ENCODE measurements around the gene PEX3. TPM values are rescaled to one million over a fixed set of nuclear protein-coding genes. Genes with fewer than 3 reads are reported as not detected.
A peak's percentile ranks its signal among the peaks of the same experiment; 100 is the strongest.

The PEX3 gene
- total RNA-seq, 2 experiments from 2014 or later = 21.0 TPM

DNA sequence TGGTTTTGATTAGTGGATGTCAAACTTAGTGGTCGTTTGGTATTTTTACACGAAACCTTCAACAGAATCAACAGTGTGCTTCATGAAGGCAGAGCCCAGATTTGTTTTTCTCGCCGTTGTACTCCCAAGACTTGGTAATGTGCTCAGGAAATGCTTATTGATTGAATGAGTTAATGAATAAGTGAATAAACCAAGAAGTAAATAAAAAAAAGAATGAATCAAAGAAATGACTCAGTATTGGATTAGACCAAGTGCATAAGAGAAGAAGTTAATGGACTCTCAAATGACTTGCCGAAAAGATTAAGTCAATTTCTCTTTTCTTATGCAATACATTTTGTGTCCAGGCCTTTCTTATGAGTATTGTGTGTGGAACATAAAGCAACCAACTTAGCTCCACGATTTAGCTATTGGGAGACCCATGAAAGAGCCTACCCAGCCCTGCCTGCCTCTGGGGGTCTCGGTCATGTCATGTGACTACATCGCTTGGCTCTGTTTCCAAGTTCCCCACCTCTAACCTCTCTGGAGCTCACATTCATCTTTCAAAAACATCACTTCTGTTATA lies 71.5 kb downstream of the PEX3 start:
- H3K27ac Mint-ChIP-seq = no peak overlapping the region
- POLR2A ChIA-PET = no interaction called here
- H3K4me1 Mint-ChIP-seq = peaks cover 4% of the 10 kb centered on the region
- H3K9me3 Mint-ChIP-seq = no peaks in the 10 kb centered on the region
- H3K36me3 Mint-ChIP-seq = no peaks in the 10 kb centered on the region
- ATAC-seq (ENCODE audit: low read depth) (no peak), DNase-seq (no peak)
- peaks cover 7% of the 10 kb centered on the region for H3K27me3 Mint-ChIP-seq
- no peak overlapping the region for H3K4me3 Mint-ChIP-seq

DNA sequence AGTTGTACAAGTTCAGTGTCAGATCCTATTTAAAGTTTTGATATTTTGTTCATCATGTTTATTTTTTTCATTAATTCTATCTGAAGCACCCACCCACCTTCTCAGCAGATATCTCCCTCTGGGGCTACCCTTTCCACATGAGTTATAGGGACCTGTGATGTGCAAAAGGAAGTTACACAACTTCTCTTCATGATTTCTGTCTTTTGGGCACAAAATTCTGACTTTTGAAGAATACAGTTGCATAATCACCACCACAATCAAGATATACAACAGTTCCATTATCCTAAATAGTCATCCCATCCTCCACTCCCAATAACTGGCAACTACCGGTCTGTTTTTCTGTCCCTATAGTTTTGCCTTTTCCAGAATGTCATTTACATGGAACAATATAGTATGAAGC lies 74.8 kb downstream of the PEX3 start:
- H3K4me1 Mint-ChIP-seq = peaks cover 11% of the 10 kb centered on the region
- POLR2A ChIA-PET = no interaction called here
- H3K36me3 Mint-ChIP-seq = peaks cover 1% of the 10 kb centered on the region
- no peaks in the 10 kb centered on the region for H3K27me3 Mint-ChIP-seq
- DNase-seq (no peak), ATAC-seq (ENCODE audit: low read depth) (no peak)
- H3K4me3 Mint-ChIP-seq = no peak overlapping the region
- no peak overlapping the region for H3K27ac Mint-ChIP-seq
- no peaks in the 10 kb centered on the region for H3K9me3 Mint-ChIP-seq

DNA sequence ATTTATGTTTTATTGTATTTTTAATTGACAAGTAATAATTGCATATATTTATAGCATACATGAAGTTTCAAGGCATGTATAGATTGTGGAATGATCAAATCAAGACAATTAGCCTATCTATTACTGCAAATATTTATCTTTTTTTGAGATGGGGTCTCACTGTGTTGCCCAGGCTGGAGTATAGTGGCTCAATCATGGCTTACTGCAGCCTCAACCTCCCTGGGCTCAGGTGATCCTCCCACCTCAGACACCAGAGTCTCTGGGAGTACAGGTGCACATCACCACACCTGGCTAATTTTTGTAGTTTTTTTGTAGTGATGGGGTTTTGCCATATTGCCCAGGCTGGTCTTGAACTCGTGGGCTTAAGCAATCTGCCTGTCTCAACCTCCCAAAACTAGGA lies 77.1 kb downstream of the PEX3 start:
- DNase-seq (no peak), ATAC-seq (ENCODE audit: low read depth) (no peak)
- Mint-ChIP-seq H3K4me1 (peaks cover 10% of the 10 kb centered on the region), H3K4me3 (no peak overlapping the region), H3K27me3 (no peaks in the 10 kb centered on the region), H3K27ac (no peak overlapping the region), H3K36me3 (peaks cover 1% of the 10 kb centered on the region), H3K9me3 (no peaks in the 10 kb centered on the region)
- POLR2A ChIA-PET = no interaction called here

DNA sequence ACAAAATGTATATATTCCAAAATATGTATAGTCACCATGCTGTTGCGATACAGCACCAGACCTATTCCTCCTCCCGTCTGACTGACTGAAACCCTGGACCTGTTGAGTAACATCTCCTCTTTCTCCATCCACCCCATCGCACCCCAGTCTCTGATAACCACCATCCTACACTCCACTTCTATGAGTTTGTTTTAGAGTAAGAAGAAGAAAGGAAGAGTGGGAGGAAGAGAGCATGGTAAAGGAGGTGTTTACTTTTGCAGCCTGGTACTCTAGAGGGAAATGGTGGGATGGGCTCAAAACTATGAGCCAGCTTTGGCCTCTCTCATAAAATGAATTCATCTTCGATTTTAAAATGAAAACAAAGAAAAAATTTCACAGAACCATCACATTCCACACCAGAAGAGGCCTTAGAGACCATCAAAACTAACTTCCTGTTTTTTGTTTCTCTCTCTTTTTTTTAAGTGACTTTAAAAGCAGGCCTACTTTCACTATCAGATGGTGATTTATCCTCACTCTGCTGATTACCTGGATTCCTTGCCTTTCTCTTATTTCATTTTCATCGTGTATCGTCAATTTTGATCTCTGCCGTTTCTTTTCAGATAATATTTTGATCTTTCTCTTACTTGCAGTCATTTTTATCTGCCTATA lies 77.7 kb downstream of the PEX3 start:
- no peaks in the 10 kb centered on the region for H3K9me3 Mint-ChIP-seq
- H3K27me3 Mint-ChIP-seq = no peaks in the 10 kb centered on the region
- peaks cover 10% of the 10 kb centered on the region for H3K4me1 Mint-ChIP-seq
- DNase-seq (no peak), ATAC-seq (ENCODE audit: low read depth) (peak; percentile 40)
- peak overlapping the region; percentile 68 for H3K27ac Mint-ChIP-seq
- POLR2A ChIA-PET = no interaction called here
- H3K36me3 Mint-ChIP-seq = peaks cover 1% of the 10 kb centered on the region
- H3K4me3 Mint-ChIP-seq = peak overlapping the region; percentile 10

DNA sequence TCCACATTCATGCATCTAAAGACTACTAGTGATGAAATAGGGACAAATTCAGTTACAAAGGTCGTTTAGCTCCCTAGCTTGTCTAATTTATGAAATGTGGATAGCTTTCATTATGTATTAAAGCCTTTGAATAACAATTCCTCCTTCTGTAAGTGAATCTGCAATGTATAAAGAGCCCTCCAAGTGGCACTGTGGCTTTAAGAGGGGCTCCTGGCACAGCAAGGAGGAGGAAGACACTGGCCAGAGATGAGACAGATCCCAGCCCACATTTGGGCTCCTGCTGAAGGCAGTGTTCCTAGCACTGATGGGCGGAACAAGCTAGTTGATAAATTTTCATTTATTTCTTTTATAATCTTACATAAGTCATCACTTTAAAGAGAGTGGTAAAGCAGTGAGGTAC lies 78.5 kb downstream of the PEX3 start:
- DNase-seq (no peak), ATAC-seq (ENCODE audit: low read depth) (no peak)
- H3K27me3 Mint-ChIP-seq = no peaks in the 10 kb centered on the region
- peaks cover 10% of the 10 kb centered on the region for H3K4me1 Mint-ChIP-seq
- peaks cover 1% of the 10 kb centered on the region for H3K36me3 Mint-ChIP-seq
- H3K4me3 Mint-ChIP-seq = no peak overlapping the region
- H3K9me3 Mint-ChIP-seq = no peaks in the 10 kb centered on the region
- POLR2A ChIA-PET = interaction anchor here (0.7 kb wide), 1 partner anchor 9 kb away, joined by 4 read pairs; no protein-coding TSS in a partner anchor
- H3K27ac Mint-ChIP-seq = no peak overlapping the region

DNA sequence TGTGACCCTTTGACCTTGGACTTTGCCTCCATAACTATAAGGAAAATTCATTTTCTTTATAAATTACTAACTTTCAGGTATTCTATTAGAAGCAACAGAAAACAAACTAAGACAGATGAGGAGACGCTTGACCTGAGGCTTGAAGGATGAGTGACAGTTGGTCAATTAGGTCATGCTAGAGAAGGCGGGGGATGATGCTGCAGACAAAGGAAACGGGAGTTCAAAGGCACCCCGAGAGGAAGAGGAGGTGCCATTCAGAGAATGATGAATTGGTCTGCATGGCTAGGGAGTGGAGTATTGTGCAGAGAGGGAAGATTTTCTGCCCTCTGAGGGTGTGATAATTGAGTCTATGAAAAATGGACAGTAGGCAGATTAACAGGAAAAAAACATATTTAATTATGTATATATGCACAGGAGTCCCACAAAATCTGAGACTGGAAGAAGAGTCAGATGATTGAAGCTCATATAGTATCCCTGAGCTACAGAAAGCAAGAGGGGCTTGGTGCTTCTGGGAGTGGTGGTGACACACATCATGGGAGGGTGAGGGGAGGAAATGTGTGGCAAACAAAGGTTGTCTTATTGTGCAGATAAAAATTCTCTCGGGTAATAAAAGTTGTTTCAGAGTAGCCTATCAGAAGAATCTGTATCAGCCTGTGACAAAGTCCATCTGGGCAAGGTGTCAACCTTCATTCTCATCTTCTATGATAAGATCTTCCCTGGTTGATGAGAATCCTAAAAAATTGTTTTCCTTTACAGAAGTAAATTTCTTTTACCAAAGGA lies 81.3 kb downstream of the PEX3 start:
- Mint-ChIP-seq H3K27me3 (no peaks in the 10 kb centered on the region), H3K27ac (no peak overlapping the region), H3K4me3 (no peak overlapping the region), H3K9me3 (no peaks in the 10 kb centered on the region), H3K36me3 (peaks cover 1% of the 10 kb centered on the region), H3K4me1 (peaks cover 16% of the 10 kb centered on the region)
- ATAC-seq (ENCODE audit: low read depth) = no peak
- no peak for DNase-seq
- POLR2A ChIA-PET = no interaction called here

DNA sequence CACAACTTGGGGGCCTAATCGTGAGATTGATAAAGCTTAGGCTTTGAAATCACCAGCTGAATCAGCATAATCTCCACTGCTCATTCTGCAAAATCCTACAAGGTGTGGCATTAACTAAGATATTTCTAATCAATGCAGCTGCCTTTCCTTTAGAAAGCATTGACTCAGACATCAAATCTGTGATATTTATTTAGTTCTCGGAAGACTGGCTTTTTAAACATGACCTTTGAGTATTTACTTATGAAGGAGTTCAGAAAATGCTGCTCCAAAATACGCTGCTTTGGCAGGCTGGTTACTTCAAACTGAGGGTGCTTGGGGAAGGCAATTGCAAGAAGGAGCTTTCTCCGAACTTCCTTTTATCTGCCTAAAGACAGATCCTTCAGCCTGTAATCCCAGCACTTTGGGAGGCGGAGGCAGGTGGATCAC lies 84.6 kb downstream of the PEX3 start:
- POLR2A ChIA-PET = interaction anchor here (0.6 kb wide), 1 partner anchor 29 kb away, joined by 5 read pairs; no protein-coding TSS in a partner anchor
- no peaks in the 10 kb centered on the region for H3K9me3 Mint-ChIP-seq
- DNase-seq = no peak
- peaks cover 19% of the 10 kb centered on the region for H3K4me1 Mint-ChIP-seq
- no peak for ATAC-seq (ENCODE audit: low read depth)
- no peaks in the 10 kb centered on the region for H3K36me3 Mint-ChIP-seq
- no peaks in the 10 kb centered on the region for H3K27me3 Mint-ChIP-seq
- H3K27ac Mint-ChIP-seq = no peak overlapping the region
- no peak overlapping the region for H3K4me3 Mint-ChIP-seq

DNA sequence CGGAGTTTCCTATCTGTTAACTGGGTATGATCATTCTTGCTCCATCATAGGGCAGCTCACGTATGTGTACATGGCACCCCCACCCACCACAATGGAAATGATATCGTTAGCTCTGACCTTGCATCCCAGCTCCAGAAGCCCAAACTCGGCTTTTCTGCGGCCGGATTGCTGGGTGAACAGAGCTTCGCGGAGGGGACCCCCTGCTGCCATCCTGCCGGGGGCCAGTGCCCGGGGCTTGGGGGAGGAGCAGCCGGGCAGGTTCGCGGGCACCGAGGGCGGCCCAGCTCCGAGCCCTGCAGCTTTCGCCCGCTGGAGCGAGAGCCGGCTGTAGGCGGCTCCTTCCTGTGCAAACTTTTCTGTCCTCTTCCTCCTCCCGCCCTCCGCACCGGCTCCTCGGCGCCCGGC lies 85.9 kb downstream of the PEX3 start:
- Mint-ChIP-seq H3K27ac (peak overlapping the region; percentile 71), H3K4me1 (peaks cover 23% of the 10 kb centered on the region), H3K9me3 (no peaks in the 10 kb centered on the region), H3K27me3 (no peaks in the 10 kb centered on the region), H3K36me3 (no peaks in the 10 kb centered on the region), H3K4me3 (peak overlapping the region; percentile 80)
- ATAC-seq (ENCODE audit: low read depth) (peak; percentile 74), DNase-seq (no peak)
- POLR2A ChIA-PET = interaction anchor here (0.8 to 1.0 kb wide), 3 partner anchors 25 to 500 kb away, joined by 3 to 6 read pairs (median 5); partner anchors contain the start of genes ADAT2, FUCA2 and PEX3

DNA sequence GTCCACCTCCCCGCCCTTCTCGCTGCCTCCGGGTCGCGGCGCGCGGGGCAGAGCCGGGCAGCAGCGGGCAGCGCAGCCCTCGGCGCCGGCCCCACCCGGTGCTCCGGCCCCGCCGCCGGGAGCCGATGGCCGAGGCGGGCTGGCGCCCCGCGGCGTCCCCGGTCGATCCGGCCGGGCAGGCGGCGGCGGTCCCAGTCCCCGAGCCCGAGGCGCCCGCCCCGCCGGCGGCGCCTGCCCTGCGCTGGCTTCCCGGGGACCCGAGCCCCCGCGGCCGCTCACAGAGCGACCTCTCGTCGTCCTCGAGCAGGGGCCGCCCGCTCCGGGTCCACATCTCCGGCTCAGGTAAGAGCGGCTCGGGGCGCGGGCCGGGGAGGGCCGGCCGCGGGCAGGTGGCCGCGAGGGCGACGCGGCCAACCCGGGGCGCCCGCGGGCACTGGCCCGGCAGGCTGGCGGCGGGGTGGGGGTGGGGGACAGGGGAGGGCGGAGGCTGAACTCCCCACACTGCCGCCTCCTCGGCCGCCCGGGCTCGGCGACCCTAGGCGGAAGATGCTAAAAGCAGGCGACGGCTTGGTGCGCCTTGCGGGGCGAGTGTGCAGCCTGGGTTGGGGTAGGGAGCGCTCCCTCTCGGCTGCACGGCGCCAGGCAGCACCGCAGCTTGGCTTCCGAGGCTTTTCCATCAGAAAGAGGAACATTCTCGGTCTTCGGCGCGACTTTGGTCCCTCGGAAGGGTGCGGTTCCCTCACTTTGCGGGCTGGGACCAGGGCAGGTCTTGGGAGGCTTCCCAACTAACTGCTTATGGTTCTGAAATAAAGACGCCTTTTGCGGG lies 86.5 kb downstream of the PEX3 start:
- DNase-seq (peak; percentile 76), ATAC-seq (ENCODE audit: low read depth) (peak; percentile 77)
- Mint-ChIP-seq H3K9me3 (no peaks in the 10 kb centered on the region), H3K4me3 (peak overlapping the region; percentile 84), H3K36me3 (no peaks in the 10 kb centered on the region), H3K27ac (peak overlapping the region; percentile 54), H3K27me3 (no peaks in the 10 kb centered on the region), H3K4me1 (peaks cover 23% of the 10 kb centered on the region)
- POLR2A ChIA-PET = interaction anchor here (0.7 to 1.0 kb wide), 4 partner anchors 26 to 518 kb away, joined by 3 to 5 read pairs (median 3); partner anchors contain the start of genes ADAT2, FUCA2 and PEX3

DNA sequence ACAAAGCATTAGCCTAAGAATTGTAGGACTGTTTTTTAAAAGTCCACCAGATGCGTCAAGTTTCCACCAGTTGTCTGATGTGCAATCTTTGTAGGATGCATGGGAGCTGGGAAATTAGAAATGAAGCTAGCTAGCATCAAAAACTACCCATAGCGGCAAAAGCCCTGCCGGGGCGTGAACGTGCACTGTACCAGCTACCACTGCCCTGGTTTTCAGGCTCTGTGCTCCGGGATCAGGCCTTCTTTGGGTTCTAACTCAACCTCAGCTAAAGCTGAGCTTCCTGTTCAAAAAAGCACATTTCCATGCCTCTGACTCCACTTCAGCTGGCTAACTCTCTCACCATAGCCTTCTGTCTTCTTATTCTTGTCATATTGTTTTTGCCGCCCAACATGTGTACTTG lies 87.8 kb downstream of the PEX3 start:
- H3K27me3 Mint-ChIP-seq = no peaks in the 10 kb centered on the region
- no peak for DNase-seq
- H3K36me3 Mint-ChIP-seq = no peaks in the 10 kb centered on the region
- peaks cover 27% of the 10 kb centered on the region for H3K4me1 Mint-ChIP-seq
- no peak overlapping the region for H3K27ac Mint-ChIP-seq
- POLR2A ChIA-PET = no interaction called here
- peak overlapping the region; percentile 84 for H3K4me3 Mint-ChIP-seq
- no peaks in the 10 kb centered on the region for H3K9me3 Mint-ChIP-seq
- ATAC-seq (ENCODE audit: low read depth) = no peak

DNA sequence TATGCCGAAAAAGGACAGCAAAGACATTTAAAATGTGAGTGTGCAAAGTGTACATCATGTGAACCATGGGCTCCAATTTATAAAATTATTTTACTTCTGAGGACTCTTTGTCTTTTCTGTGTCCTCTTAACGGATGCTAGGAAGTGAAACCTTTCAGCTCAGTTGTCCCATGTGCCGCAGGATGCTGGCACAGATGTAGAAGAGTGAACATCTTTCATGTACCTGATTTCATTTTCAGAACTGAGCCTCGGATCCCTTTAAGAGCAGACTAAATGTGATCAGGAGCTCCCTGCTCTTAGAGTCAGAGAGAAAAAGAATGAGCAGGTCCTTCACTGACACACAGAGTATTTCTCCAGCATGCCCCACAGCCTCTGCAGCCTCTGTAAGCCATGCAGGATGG lies 88.5 kb downstream of the PEX3 start:
- POLR2A ChIA-PET = no interaction called here
- no peaks in the 10 kb centered on the region for H3K36me3 Mint-ChIP-seq
- H3K4me3 Mint-ChIP-seq = no peak overlapping the region
- H3K9me3 Mint-ChIP-seq = no peaks in the 10 kb centered on the region
- peaks cover 27% of the 10 kb centered on the region for H3K4me1 Mint-ChIP-seq
- H3K27ac Mint-ChIP-seq = no peak overlapping the region
- DNase-seq (no peak), ATAC-seq (ENCODE audit: low read depth) (no peak)
- no peaks in the 10 kb centered on the region for H3K27me3 Mint-ChIP-seq

DNA sequence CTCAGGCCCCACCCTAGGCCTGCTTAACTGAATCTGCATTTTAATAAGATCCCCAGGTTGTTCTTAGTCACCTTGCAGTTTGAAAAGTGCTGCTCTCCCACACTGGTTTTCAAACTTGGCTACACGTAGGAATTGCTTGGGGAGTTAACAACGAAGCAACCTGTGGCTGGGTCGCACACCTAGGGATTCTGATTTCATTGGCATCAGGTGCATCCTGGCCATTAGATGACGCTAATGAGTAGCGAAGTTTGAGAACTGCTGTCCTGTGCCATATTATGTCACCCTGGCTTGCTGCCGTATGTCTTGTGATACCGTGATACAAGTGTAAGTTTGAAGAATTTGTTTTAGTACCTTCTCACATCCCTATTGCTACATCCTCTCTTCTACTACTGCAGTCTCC lies 89.1 kb downstream of the PEX3 start:
- Mint-ChIP-seq H3K27ac (no peak overlapping the region), H3K9me3 (peaks cover 1% of the 10 kb centered on the region), H3K4me1 (peaks cover 29% of the 10 kb centered on the region), H3K27me3 (no peaks in the 10 kb centered on the region), H3K4me3 (no peak overlapping the region), H3K36me3 (no peaks in the 10 kb centered on the region)
- no peak for ATAC-seq (ENCODE audit: low read depth)
- DNase-seq = no peak
- POLR2A ChIA-PET = no interaction called here

DNA sequence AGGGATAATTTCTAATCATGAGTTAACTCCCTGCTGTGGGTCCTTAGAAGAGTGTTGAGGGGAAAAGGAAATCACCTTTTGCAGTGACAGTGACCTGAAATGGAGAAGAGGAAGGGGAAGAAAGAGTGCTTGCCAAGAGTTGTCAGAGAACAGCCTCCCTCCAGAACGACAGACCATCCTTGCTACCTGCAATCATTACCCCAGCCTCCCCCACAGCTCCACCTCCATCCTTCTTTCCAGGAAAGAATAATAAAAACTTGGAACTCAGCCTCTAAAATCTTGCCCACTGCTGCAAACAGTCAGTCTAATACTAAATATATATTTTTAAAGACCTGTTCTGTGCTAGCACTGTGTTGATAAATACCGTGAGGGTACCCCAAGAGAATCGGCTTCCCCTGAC lies 89.6 kb downstream of the PEX3 start:
- no peak overlapping the region for H3K27ac Mint-ChIP-seq

More for the DNA sequence above, 89.6 kb downstream of the PEX3 start:
- Mint-ChIP-seq H3K9me3 (peaks cover 1% of the 10 kb centered on the region), H3K4me1 (peaks cover 32% of the 10 kb centered on the region), H3K4me3 (no peak overlapping the region), H3K27me3 (no peaks in the 10 kb centered on the region), H3K36me3 (peaks cover under 1% of the 10 kb centered on the region)
- DNase-seq (no peak), ATAC-seq (ENCODE audit: low read depth) (no peak)
- POLR2A ChIA-PET = no interaction called here

Measured in activated naive CD8-positive, alpha-beta T cell treated with anti-CD3 and anti-CD28 coated beads, Interleukin-2, amount 10 ng/mL, durations not matched to agents 7 days and 5 days (primary cell).